Ovary (tissue), 9 donors: Measurements from ENCODE around the gene C4A. TPM values are rescaled to one million over a fixed set of nuclear protein-coding genes. Genes with fewer than 3 reads are reported as not detected.

Experiments
- DNase-seq, 5 donors: peaks; one replicate each; pipeline ENCODE4 v3.0.0-alpha.2; 2019 to 2020
- H3K27ac ChIP-seq, 2 donors: fragments of 200-600 bp; one replicate each; pipeline versions ENCODE4 v1.5.1 to v1.8.0; 2019 to 2022
- H3K27me3 ChIP-seq: fragments of 200-600 bp; one replicate; pipeline ENCODE4 v1.8.0; 2022
- H3K36me3 ChIP-seq: fragments of 200-600 bp; sonication (generic); one replicate; pipeline ENCODE4 v1.5.1; 2019
- H3K4me1 ChIP-seq: one replicate; pipeline ENCODE4 v1.8.1; 2013; ENCODE audit warnings: mild to moderate bottlenecking, moderate library complexity; ENCODE audit not compliant: insufficient read depth
- H3K4me3 ChIP-seq: fragments of 200-600 bp; sonication (generic); one replicate; pipeline ENCODE4 v1.5.1; 2017
- H3K9me3 ChIP-seq, 2 donors: fragments of 200-600 bp in 1 of 2; sonication (generic) in 1 of 2; one replicate each; pipeline versions ENCODE4 v1.5.1 to v1.8.1; 2013 to 2019; ENCODE audit warnings: mild to moderate bottlenecking in 1 of 2, moderate library complexity in 1 of 2
- CTCF ChIP-seq, 3 donors: fragments of 450-650 bp in 2 of 3; fragments of 200-600 bp in 1 of 3; IDR thresholded peaks; one replicate each; pipeline versions ENCODE4 v1.5.1 to v1.8.0; 2016 to 2022; ENCODE audit warnings: antibody characterized with exemption in 3 of 3, mild to moderate bottlenecking in 1 of 3
- EP300 ChIP-seq: sonication (generic); formaldehyde crosslinking; IDR thresholded peaks from one replicate; pipeline ENCODE4 v1.6.1; 2017; ENCODE audit warnings: antibody characterized with exemption
- POLR2A ChIP-seq: fragments of 450-650 bp; IDR thresholded peaks from one replicate; pipeline ENCODE4 v1.6.1; 2017; ENCODE audit warnings: antibody characterized with exemption, mild to moderate bottlenecking, moderate library complexity
- WGBS, 3 donors: extraction: QIAGEN DNeasy Blood & Tissue Kit in 1 of 3; methylation state at CpG; one replicate each; pipeline versions ENCODE4 v1.1.5 to v1.1.7; 2013 to 2017; 5-methylcytosine and 5-hydroxymethylcytosine counted together
- intact Hi-C, 4 donors: fragments of 100-400 bp; cut with DNase I; formaldehyde crosslinking; loops; one replicate each; pipeline versions ENCODE4 v1.11.0 to v1.15.1; 2022 to 2023
- polyA plus RNA-seq, 2 donors: library from polyadenylated mRNA; stranded (reverse); fragments of 200-250 nt in 1 of 2; fragments of 350-450 nt in 1 of 2; fragmentation: Illumina TruSeq in 1 of 2; extraction: RNeasy Lipid Tissue Mini Kit (QIAGEN cat#74804) in 1 of 2; gene quantifications; one replicate each; pipeline ENCODE4 v1.2.3, GENCODE V29; 2013 to 2014
- total RNA-seq, 7 donors: library from RNA; depleted of rRNA in 2 of 7; stranded (reverse); fragments of >200 nt in 2 of 7; fragmentation: NEBNext Ultra II Directional in 3 of 7; extraction: Animal tissue kit (Norgen Biotek cat#: 25700) in 3 of 7; gene quantifications; one replicate each; pipeline versions ENCODE4 v1.1.0 to v1.2.4, GENCODE V29; 2016 to 2023
- donor health status: DM: no; HTN: no; CAD: no; lungs with moderate emphysema.
- donor health status: DM: no; HTN: no; CAD: no.
- donor health status: Bipolar disorder and iron deficiency.
- donor health status: DM: yes; HTN: yes; CAD: no.
- donor health status: DM: no; HTN: no; CAD: no.
- donor health status: DM: yes; HTN: yes; CAD: no.

Gene C4A
- total and polyA plus RNA-seq, 9 donors = 114 to 1,617 (median 248) TPM

GRCh38 chr6:31954511-31954910 is 27.3 kb upstream of the C4A start:
- intact Hi-C loops = loop anchor here in 3 of 4 donors (5.0 to 10.0 kb wide), 2 partner anchors 47 to 50 kb away; partner anchors contain the start of gene ZBTB12 (in 2 of the 3)
- peaks cover 7% of the 10 kb centered on the region for H3K4me1 ChIP-seq
- H3K27me3 ChIP-seq = no peaks in the 10 kb centered on the region
- WGBS, 3 donors = 93 to 95% (median 93%) methylated on average over 28 of the region's 28 CpGs
- H3K36me3 ChIP-seq = peaks cover 2% of the 10 kb centered on the region
- no peak for DNase-seq
- H3K27ac ChIP-seq = no peak overlapping the region
- no peaks in the 10 kb centered on the region for H3K9me3 ChIP-seq
- TF ChIP-seq EP300 (no peak), POLR2A (no peak), CTCF (IDR thresholded peaks at IDR 0.05) (no peak)
- H3K4me3 ChIP-seq = no peak overlapping the region

GRCh38 chr6:31956796-31957195 is 25.1 kb upstream of the C4A start:
- no peak for DNase-seq
- TF ChIP-seq POLR2A = no peak
- TF ChIP-seq EP300 = no peak
- no peak for TF ChIP-seq CTCF (IDR thresholded peaks at IDR 0.05)
- Histone ChIP-seq H3K9me3 (no peaks in the 10 kb centered on the region), H3K27me3 (no peaks in the 10 kb centered on the region), H3K4me1 (peaks cover 7% of the 10 kb centered on the region), H3K27ac (no peak overlapping the region), H3K4me3 (no peak overlapping the region), H3K36me3 (peaks cover 2% of the 10 kb centered on the region)
- intact Hi-C loops = loop anchor here in 2 of 4 donors (10.0 kb wide), 1 partner anchor 52 kb away; the partner anchor contains the start of gene ZBTB12 (in 2 of the 2)
- WGBS, 3 donors = 63 to 89% (median 89%) methylated on average over 3 of the region's 3 CpGs

GRCh38 chr6:31958412-31958740 is 23.5 kb upstream of the C4A start:
- Histone ChIP-seq H3K36me3 (peaks cover 2% of the 10 kb centered on the region), H3K9me3 (no peaks in the 10 kb centered on the region), H3K4me3 (peak overlapping the region; percentile 96), H3K27me3 (no peaks in the 10 kb centered on the region), H3K27ac (peak overlapping the region; percentile 43 to 74), H3K4me1 (peaks cover 7% of the 10 kb centered on the region)
- 5 to 7% (median 7%) methylated on average over 11 of the region's 11 CpGs for WGBS, 3 donors
- DNase-seq = peak in 1 of 5 donors; percentile 43
- TF ChIP-seq CTCF (IDR thresholded peaks at IDR 0.05) (peak in 1 of 3 donors; percentile 22), POLR2A (no peak)
- intact Hi-C loops = loop anchor here in 2 of 4 donors (10.0 kb wide), 1 partner anchor 54 kb away; the partner anchor contains the start of gene ZBTB12 (in 2 of the 2)

- Histone ChIP-seq H3K27ac (peak within 1 kb of the TSS; percentile 65 to 74), H3K36me3 (peaks cover 3% of the 10 kb centered on the region), H3K4me3 (peak within 1 kb of the TSS; percentile 96), H3K9me3 (no peaks in the 10 kb centered on the region), H3K27me3 (no peaks in the 10 kb centered on the region), H3K4me1 (peaks cover 7% of the 10 kb centered on the region)
- TF ChIP-seq CTCF (IDR thresholded peaks at IDR 0.05) = no peak
- TF ChIP-seq EP300 = peak; percentile 69
- peak; percentile 55 for TF ChIP-seq POLR2A
- intact Hi-C loops = loop anchor here in 2 of 4 donors (10.0 kb wide), 1 partner anchor 54 kb away; the partner anchor contains the start of gene ZBTB12 (in 2 of the 2)
- 0 to 1% (median 1%) methylated on average over 50 to 59 of the region's 59 CpGs for WGBS, 3 donors
- peak; percentile 98 to 100 (median 98) for DNase-seq
Observed at GRCh38 chr6:31958741-31959739, 22.8 kb upstream of the C4A start, which contains the start of the genes NELFE and SKIC2. Gene NELFE (minus strand): TSS chr6:31958971. CDS start chr6:31958446, 525 bp downstream. Gene SKIC2 (plus strand): TSS chr6:31959175. CDS start chr6:31959193, 18 bp downstream.
